Measurements from ENCODE around the gene PSMA6. TPM values are rescaled to one million over a fixed set of nuclear protein-coding genes. Genes with fewer than 3 reads are reported as not detected.

Gene PSMA6
- polyA plus RNA-seq, 1 experiment: 300 TPM

DNA sequence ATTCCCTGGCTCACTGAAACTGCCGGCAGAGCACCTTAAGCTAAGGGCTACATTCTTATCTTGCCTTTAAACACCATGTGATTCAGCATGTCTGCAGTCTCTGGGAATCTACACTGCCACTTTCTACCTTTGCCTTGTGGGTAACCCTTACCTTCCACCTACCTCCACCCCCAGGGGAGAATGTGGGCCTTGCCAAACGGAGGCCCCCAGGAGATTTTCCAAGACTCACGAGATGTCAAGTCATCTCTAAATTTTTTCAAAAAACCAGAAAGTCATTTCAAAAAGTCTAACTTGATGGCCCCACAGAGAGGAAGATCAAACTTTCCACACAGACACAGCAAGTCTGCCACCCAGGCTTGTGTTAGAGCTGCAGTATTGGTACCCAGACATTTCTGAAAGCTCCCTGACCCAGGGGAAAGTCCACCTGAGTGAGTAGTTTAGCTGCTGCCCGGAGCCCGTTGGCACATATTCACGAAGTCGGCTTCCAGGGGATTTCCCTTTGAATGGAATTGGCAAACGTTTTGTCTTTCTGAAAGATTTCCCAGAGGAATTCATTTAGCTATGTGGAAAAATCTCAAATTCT, 4.7 kb upstream of the PSMA6 start:
- no peak overlapping the region for H3K27ac ChIP-seq (ENCODE audit: low read depth, low read length)
- ChIA-PET POLR2A (no interaction called here), CTCF (interaction anchor here (1.2 to 1.8 kb wide), 2 partner anchors 73 to 126 kb away, joined by 3 to 4 read pairs; no protein-coding TSS in a partner anchor)
- no peaks in the 10 kb centered on the region for H3K27me3 ChIP-seq (ENCODE audit: control insufficient read depth, insufficient read depth, low read length)
- no peaks in the 10 kb centered on the region for H3K9me3 ChIP-seq (ENCODE audit: control insufficient read depth, insufficient read depth, low read length)
- H3K4me3 ChIP-seq (ENCODE audit: low read depth, low read length): no peak overlapping the region
- no peak for DNase-seq (ENCODE audit: low read depth, low spot score)
- TF ChIP-seq, protein P1, sequence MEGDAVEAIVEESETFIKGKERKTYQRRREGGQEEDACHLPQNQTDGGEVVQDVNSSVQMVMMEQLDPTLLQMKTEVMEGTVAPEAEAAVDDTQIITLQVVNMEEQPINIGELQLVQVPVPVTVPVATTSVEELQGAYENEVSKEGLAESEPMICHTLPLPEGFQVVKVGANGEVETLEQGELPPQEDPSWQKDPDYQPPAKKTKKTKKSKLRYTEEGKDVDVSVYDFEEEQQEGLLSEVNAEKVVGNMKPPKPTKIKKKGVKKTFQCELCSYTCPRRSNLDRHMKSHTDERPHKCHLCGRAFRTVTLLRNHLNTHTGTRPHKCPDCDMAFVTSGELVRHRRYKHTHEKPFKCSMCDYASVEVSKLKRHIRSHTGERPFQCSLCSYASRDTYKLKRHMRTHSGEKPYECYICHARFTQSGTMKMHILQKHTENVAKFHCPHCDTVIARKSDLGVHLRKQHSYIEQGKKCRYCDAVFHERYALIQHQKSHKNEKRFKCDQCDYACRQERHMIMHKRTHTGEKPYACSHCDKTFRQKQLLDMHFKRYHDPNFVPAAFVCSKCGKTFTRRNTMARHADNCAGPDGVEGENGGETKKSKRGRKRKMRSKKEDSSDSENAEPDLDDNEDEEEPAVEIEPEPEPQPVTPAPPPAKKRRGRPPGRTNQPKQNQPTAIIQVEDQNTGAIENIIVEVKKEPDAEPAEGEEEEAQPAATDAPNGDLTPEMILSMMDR (IDR thresholded peaks at IDR 0.05; ENCODE audit: low read depth, low read length): no peak

DNA sequence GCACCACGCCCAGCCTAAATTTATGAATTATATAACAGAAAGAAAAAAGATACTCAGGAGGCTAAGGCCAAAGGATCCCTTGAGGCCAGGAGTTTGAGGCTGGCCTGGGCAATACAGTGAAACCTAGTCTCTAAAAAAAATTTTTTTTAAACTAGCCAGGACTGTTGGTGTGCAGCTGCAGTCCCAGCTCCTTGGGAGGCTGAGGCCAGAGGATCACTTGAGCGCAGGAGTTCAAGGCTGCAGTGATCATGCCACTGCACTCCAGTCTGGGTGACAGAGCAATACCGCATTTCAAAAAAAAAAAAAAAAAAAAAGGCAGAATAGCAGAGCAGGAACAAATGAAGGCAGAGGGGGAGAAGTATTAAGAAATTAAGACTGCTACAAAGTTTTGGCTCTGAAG, 2.6 kb upstream of the PSMA6 start:
- Histone ChIP-seq H3K27me3 (ENCODE audit: control insufficient read depth, insufficient read depth, low read length) (no peaks in the 10 kb centered on the region), H3K4me3 (ENCODE audit: low read depth, low read length) (no peak overlapping the region), H3K27ac (ENCODE audit: low read depth, low read length) (no peak overlapping the region), H3K9me3 (ENCODE audit: control insufficient read depth, insufficient read depth, low read length) (no peaks in the 10 kb centered on the region)
- ChIA-PET CTCF (no interaction called here), POLR2A (interaction anchor here (0.7 kb wide), 1 partner anchor 32 kb away, joined by 8 read pairs; no protein-coding TSS in a partner anchor)
- TF ChIP-seq, protein P1 (IDR thresholded peaks at IDR 0.05; ENCODE audit: low read depth, low read length): no peak
- DNase-seq (ENCODE audit: low read depth, low spot score): no peak

DNA sequence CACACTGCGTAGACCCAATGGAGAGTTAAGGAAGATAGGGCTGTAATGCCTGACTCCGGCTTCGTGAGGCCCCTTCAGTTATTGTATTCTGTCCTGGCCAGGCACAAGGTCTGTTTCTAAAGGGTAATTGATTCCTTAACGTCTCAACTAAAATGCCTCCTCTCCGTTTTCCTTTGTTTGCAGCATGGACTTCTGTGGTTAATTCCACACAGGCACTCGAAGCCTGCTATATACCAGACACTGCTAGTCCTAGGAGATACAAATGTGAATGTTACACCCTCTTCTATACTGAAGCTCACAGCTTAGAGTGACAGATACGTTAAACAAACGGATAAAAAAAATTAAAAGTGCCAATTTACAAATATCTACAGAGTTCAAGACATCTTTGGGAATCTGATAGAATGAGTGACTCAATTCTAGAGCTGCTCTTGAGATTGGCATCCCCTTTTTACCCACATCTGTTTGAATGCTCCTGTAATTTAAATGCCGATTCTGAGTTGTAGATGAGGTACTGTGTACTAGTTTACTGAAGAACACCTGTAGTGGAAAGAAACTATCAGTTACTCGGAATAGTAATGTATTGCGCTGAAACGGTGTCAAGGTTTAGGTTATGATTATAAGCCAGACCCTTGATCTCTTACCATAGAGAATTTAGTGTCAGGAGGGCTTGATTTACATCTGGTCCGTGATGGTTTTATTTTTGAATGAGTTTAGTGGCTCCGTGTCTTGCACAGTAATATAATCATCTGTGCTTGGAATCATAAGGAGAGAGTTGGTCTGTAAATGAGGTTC, 784 bp downstream of the PSMA6 start:
- Histone ChIP-seq H3K27me3 (ENCODE audit: control insufficient read depth, insufficient read depth, low read length) (no peaks in the 10 kb centered on the region), H3K27ac (ENCODE audit: low read depth, low read length) (peak overlapping the region; percentile 89), H3K4me3 (ENCODE audit: low read depth, low read length) (peak overlapping the region; percentile 94), H3K9me3 (ENCODE audit: control insufficient read depth, insufficient read depth, low read length) (no peaks in the 10 kb centered on the region)
- TF ChIP-seq, protein P1 (IDR thresholded peaks at IDR 0.05; ENCODE audit: low read depth, low read length): no peak
- ChIA-PET CTCF (interaction anchor here (1.3 to 1.9 kb wide), 3 partner anchors 79 to 152 kb away, joined by 5 to 8 read pairs (median 7); no protein-coding TSS in a partner anchor), POLR2A (interaction anchor here (0.6 to 2.1 kb wide), 13 partner anchors 11 to 247 kb away, joined by 3 to 25 read pairs (median 5); partner anchors contain the start of genes FAM177A1 and NFKBIA)
- no peak for DNase-seq (ENCODE audit: low read depth, low spot score)

DNA sequence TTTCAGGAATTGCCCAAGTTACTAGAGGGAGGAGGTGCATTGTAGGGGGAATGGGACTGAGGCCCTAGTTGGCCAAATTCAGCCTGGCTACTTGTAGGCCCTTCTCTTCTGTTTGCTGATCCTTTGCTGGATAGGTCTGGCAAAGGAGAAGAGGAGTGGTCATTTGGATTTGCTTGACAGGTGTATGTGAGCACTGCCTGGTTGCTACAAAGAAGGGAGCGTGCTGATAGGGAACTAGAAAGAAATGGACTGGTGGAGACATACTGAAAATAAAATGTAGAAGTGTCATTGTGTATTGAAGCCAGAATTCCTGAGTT, 3.6 kb downstream of the PSMA6 start:
- no peak for DNase-seq (ENCODE audit: low read depth, low spot score)
- ChIA-PET CTCF (no interaction called here), POLR2A (interaction anchor here (0.7 kb wide), 1 partner anchor 109 kb away, joined by 8 read pairs; the partner anchor contains the start of gene NFKBIA)
- Histone ChIP-seq H3K9me3 (ENCODE audit: control insufficient read depth, insufficient read depth, low read length) (no peaks in the 10 kb centered on the region), H3K27ac (ENCODE audit: low read depth, low read length) (peak overlapping the region; percentile 11), H3K27me3 (ENCODE audit: control insufficient read depth, insufficient read depth, low read length) (no peaks in the 10 kb centered on the region), H3K4me3 (ENCODE audit: low read depth, low read length) (no peak overlapping the region)
- TF ChIP-seq, protein P1 (IDR thresholded peaks at IDR 0.05; ENCODE audit: low read depth, low read length): no peak

DNA sequence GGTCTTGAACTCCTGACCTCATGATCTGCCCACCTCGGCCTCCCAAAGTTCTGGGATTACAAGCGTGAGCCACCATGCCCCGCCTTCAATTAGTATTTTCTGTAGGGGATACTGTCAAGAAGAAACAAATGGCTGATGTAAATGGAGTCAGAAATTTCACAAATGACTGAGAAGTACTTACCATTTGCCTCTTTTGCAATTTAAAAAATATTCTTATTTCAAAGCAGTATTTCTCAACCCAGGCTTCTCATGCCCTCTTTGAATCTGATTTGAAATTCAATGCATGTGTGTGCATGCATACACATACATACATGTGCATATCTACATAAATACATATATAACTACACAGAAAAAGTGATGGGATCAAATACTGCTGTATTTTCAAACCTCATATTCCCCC, 4.4 kb downstream of the PSMA6 start:
- CTCF ChIA-PET: interaction anchor here (0.6 kb wide), 1 partner anchor 82 kb away, joined by 7 read pairs; no protein-coding TSS in a partner anchor
- H3K4me3 ChIP-seq (ENCODE audit: low read depth, low read length): no peak overlapping the region
- H3K27me3 ChIP-seq (ENCODE audit: control insufficient read depth, insufficient read depth, low read length): no peaks in the 10 kb centered on the region
- no peak overlapping the region for H3K27ac ChIP-seq (ENCODE audit: low read depth, low read length)
- TF ChIP-seq, protein P1 (IDR thresholded peaks at IDR 0.05; ENCODE audit: low read depth, low read length): no peak
- POLR2A ChIA-PET: interaction anchor here (0.7 kb wide), 1 partner anchor 107 kb away, joined by 10 read pairs; no protein-coding TSS in a partner anchor
- no peak for DNase-seq (ENCODE audit: low read depth, low spot score)
- no peaks in the 10 kb centered on the region for H3K9me3 ChIP-seq (ENCODE audit: control insufficient read depth, insufficient read depth, low read length)

Measured in AG04450 (cell line).